Lower lobe of right lung (tissue), 2 donors: ENCODE data around the gene C16orf87. TPM values are rescaled to one million over a fixed set of nuclear protein-coding genes. Genes with fewer than 3 reads are reported as not detected.

ENCODE experiments used
- ATAC-seq, 2 donors: fragments of 200-7000 bp; cut with Tn5 transposase; one replicate each; pipeline ENCODE4 v1.9.1; 2020 to 2022; ENCODE audit warnings: mild to moderate bottlenecking in 2 of 2, moderate library complexity in 2 of 2
- DNase-seq: peaks from one replicate; pipeline ENCODE4 v3.0.0-alpha.2; 2020
- H3K27ac ChIP-seq: fragments of 200-600 bp; one replicate; pipeline ENCODE4 v1.8.0; 2022
- H3K27me3 ChIP-seq: fragments of 200-600 bp; one replicate; pipeline ENCODE4 v1.8.0; 2022; ENCODE audit warnings: low read depth
- H3K36me3 ChIP-seq: fragments of 200-600 bp; one replicate; pipeline ENCODE4 v1.8.0; 2022; ENCODE audit warnings: mild to moderate bottlenecking
- H3K4me1 ChIP-seq: fragments of 200-600 bp; one replicate; pipeline ENCODE4 v1.8.0; 2022
- H3K4me3 ChIP-seq: fragments of 200-600 bp; one replicate; pipeline ENCODE4 v1.8.0; 2022; ENCODE audit warnings: mild to moderate bottlenecking
- H3K9me3 ChIP-seq: fragments of 200-600 bp; one replicate; pipeline ENCODE4 v1.8.0; 2022
- CTCF ChIP-seq: fragments of 200-600 bp; IDR thresholded peaks from one replicate; pipeline ENCODE4 v1.8.0; 2022; ENCODE audit warnings: antibody characterized with exemption, mild to moderate bottlenecking
- intact Hi-C: fragments of 100-400 bp; cut with DNase I; formaldehyde crosslinking; loops from one replicate; pipeline ENCODE4 v1.11.0; 2022
- total RNA-seq: library from RNA; stranded (reverse); fragmentation: NEBNext Ultra II Directional; extraction: Animal tissue kit (Norgen Biotek cat#: 25700); gene quantifications from one replicate; pipeline ENCODE4 v1.2.1, GENCODE V29; 2021
- donor health status: DM: no; HTN: yes; CAD: no; lungs with severe emphysema.

Gene C16orf87
- total RNA-seq, 1 donor from 2014 or later, result 5.8 TPM

- Histone ChIP-seq H3K36me3 (no peaks in the 10 kb centered on the region), H3K4me1 (no peaks in the 10 kb centered on the region), H3K27me3 (peaks cover 13% of the 10 kb centered on the region), H3K4me3 (no peak overlapping the region), H3K9me3 (no peaks in the 10 kb centered on the region), H3K27ac (no peak overlapping the region)
- no peak for TF ChIP-seq CTCF
- intact Hi-C loops, result no loop called here
- DNase-seq (no peak), ATAC-seq (no peak)
Measured at GRCh38 chr16:46839986-46840443, 9.0 kb upstream of the C16orf87 start.

DNA sequence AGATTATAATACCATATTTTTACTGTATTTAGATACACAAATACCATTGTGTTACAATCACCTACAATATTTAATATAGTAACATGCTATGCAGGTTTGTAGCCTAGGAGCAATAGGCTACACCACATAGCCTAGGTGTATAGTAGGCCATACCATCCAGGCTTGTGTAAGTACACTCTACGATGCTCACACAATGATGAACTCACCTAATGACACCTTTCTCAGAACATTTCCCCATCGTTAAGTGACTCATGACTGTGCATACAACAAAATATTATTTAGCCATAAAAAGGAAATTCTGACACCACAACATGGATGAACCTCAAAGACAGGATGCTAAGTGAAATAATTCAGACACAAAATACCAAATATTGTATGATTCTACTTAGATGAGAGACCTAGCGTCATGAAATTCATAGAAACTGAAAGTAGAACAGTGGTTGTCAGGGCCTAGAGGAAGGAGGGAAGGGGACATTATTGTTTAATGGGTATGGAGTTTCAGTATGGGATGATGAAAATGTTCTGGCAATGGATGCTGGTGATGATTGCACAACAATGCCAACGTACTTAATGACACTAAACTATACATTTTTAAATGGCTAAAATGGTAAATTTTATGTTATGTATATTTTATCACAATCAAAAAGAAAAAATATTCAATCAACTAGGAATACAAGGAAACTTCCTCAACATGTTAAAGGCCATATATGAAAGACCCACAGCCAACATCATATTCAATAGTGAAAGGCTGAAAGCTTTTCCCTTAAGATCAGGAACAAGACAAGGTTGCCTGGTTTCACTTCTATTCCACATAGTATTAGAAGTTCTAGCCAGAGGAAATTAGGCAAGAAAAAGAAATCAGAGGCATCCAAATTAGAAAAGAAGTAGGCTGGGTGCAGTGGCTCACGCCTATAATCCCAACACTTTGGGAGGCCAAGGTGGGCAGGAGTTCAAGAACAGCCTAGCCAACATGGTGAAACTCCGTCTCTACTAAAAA, 5.9 kb upstream of the C16orf87 start:
- no peak overlapping the region for H3K27ac ChIP-seq
- no peak for DNase-seq
- no peaks in the 10 kb centered on the region for H3K9me3 ChIP-seq
- no peaks in the 10 kb centered on the region for H3K4me1 ChIP-seq
- no peak for TF ChIP-seq CTCF
- intact Hi-C loops, result no loop called here
- ATAC-seq, result peak in 1 of 2 donors; percentile 26
- no peak overlapping the region for H3K4me3 ChIP-seq
- H3K27me3 ChIP-seq, result no peaks in the 10 kb centered on the region
- no peaks in the 10 kb centered on the region for H3K36me3 ChIP-seq

GRCh38 chr16:46833460-46833800, 2.5 kb upstream of the C16orf87 start:
- Histone ChIP-seq H3K27ac (no peak overlapping the region), H3K9me3 (no peaks in the 10 kb centered on the region), H3K36me3 (no peaks in the 10 kb centered on the region), H3K4me1 (peaks cover 9% of the 10 kb centered on the region), H3K4me3 (no peak overlapping the region), H3K27me3 (no peaks in the 10 kb centered on the region)
- TF ChIP-seq CTCF, result no peak
- DNase-seq (no peak), ATAC-seq (no peak)
- intact Hi-C loops, result no loop called here

DNA sequence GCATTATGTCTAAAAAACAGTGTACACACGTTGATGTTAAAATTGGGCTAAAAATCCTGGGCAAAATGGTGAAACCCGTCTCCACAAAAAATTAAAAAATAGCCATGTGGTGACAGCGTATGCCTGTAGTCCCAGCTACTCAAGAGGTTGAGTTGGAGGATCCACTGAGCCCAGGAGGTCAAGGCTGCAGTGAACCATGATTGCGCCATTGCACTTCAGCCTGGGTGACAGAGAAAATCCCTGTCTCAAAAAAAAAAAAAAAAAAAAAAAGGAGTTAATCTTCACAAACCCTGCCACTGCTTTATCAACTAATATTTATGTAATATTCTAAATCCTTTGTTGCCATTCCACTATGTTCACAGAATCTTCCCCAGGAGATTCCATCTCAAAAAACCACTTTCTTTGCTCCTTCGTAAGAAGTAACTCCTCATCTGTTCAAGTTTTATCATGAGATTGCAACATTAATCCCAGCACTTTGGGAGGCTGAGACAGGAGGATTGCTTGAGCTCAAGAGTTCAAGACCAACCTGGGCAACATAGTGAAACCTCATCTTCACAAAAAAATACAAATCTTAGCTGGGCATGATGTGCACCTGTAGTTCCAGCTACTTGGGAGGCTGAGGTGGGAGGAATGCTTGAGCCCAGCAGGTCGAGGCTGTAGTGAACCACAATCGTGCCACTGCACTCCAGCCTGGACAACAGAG, 1.9 kb upstream of the C16orf87 start:
- DNase-seq, result no peak
- TF ChIP-seq CTCF, result no peak
- H3K4me3 ChIP-seq, result no peak overlapping the region
- intact Hi-C loops, result no loop called here
- no peak overlapping the region for H3K27ac ChIP-seq
- no peaks in the 10 kb centered on the region for H3K27me3 ChIP-seq
- no peaks in the 10 kb centered on the region for H3K9me3 ChIP-seq
- peaks cover 9% of the 10 kb centered on the region for H3K4me1 ChIP-seq
- no peaks in the 10 kb centered on the region for H3K36me3 ChIP-seq
- ATAC-seq, result no peak

DNA sequence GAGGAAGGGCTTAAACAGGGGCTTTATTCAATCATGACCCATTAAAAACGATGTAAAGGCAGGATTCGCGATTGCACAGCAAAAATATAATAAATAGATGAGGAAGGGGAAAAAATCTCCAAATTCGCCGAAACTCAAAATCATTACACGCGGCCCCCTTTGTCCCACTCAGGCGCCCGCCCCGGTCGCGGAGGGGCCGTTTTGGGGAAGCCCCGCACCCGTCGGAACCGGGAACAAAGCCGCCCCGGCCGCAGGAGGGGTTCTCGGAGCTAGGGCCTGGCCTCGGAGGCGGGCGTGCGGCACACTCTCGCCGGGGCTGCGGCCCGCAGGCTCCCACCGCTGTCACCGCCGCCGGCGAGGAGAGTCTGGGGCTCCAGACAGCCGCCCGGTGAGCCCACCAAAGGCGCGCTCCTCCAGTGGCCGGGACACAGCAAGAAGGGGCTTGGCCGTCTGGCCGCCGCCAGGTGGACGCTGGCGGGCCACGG, 521 bp downstream of the C16orf87 start:
- intact Hi-C loops, result no loop called here

More for the DNA sequence above, 521 bp downstream of the C16orf87 start:
- Histone ChIP-seq H3K9me3 (no peaks in the 10 kb centered on the region), H3K36me3 (no peaks in the 10 kb centered on the region), H3K27ac (peak overlapping the region; percentile 87), H3K27me3 (no peaks in the 10 kb centered on the region), H3K4me1 (peaks cover 9% of the 10 kb centered on the region), H3K4me3 (peak overlapping the region; percentile 85)
- DNase-seq, result peak; percentile 68
- TF ChIP-seq CTCF, result no peak
- ATAC-seq, result peak; percentile 60 to 68
